DOHH2 (cell line): ENCODE measurements around the gene PECR.

ENCODE experiments used
- EZH2phosphoT487 ChIP-seq: fragments of 200-600 bp; sonication (generic); IDR thresholded peaks from 2 replicates; pipeline ENCODE4 v1.6.1; 2017; ENCODE audit warnings: borderline replicate concordance, mild to moderate bottlenecking, antibody characterized with exemption, low read length, moderate library complexity, mixed read lengths
- TF ChIP-seq, protein P1 (sequence below): fragments of 200-600 bp; sonication (generic); IDR thresholded peaks from one replicate; pipeline ENCODE4 v1.5.1; 2014; ENCODE audit warnings: antibody characterized with exemption, mild to moderate bottlenecking, low read depth, low read length; ENCODE audit not compliant: poor library complexity, severe bottlenecking

DNA sequence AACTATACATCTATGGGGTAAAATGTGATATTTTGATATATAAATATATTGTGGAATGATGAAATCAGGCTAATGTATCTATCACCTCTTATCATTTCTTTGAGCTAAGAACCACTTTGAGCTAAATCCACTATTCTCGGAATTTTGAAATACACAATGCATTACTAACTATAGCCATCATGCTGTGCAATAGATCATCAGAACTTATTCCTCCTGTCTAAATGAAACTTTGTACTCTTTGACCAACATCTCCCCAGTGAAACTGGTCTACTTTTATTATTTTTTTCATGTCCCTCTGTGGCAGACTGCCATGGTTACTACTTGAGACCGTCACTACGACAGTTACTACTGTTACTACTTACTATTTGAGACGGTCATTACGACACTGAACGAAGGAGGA lies 11.4 kb downstream of the PECR start:
- TF ChIP-seq, protein P1, sequence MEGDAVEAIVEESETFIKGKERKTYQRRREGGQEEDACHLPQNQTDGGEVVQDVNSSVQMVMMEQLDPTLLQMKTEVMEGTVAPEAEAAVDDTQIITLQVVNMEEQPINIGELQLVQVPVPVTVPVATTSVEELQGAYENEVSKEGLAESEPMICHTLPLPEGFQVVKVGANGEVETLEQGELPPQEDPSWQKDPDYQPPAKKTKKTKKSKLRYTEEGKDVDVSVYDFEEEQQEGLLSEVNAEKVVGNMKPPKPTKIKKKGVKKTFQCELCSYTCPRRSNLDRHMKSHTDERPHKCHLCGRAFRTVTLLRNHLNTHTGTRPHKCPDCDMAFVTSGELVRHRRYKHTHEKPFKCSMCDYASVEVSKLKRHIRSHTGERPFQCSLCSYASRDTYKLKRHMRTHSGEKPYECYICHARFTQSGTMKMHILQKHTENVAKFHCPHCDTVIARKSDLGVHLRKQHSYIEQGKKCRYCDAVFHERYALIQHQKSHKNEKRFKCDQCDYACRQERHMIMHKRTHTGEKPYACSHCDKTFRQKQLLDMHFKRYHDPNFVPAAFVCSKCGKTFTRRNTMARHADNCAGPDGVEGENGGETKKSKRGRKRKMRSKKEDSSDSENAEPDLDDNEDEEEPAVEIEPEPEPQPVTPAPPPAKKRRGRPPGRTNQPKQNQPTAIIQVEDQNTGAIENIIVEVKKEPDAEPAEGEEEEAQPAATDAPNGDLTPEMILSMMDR, result no peak
- no peak for TF ChIP-seq EZH2phosphoT487
